H9 (cell line): Measurements from ENCODE around the gene CACNA1F. TPM values are rescaled to one million over a fixed set of nuclear protein-coding genes. Genes with fewer than 3 reads are reported as not detected.

Source experiments
- DNase-seq: peaks from one replicate; pipeline ENCODE4 v3.0.0-alpha.2; 2017
- H2AFZ ChIP-seq: one replicate; pipeline ENCODE4 v1.6.1; 2013; ENCODE audit warnings: mild to moderate bottlenecking, low read length, control low read depth, moderate library complexity
- H2AK5ac ChIP-seq: 2 replicates; pipeline ENCODE4 v1.6.1; 2013; ENCODE audit warnings: low read length, control low read depth, mixed read lengths; ENCODE audit not compliant: insufficient read length
- H2BK120ac ChIP-seq: one replicate; pipeline ENCODE4 v1.6.1; 2013; ENCODE audit warnings: low read depth, mild to moderate bottlenecking, low read length, control low read depth, inconsistent platforms; ENCODE audit not compliant: poor library complexity, severe bottlenecking
- H2BK12ac ChIP-seq: 2 replicates; pipeline ENCODE4 v1.6.1; 2013; ENCODE audit warnings: low read length, control low read depth, mixed read lengths, low read depth; ENCODE audit not compliant: insufficient read length
- H2BK15ac ChIP-seq: 2 replicates; pipeline ENCODE4 v1.6.1; 2013; ENCODE audit warnings: low read depth, low read length, control low read depth
- H2BK20ac ChIP-seq: one replicate; pipeline ENCODE4 v1.6.1; 2013; ENCODE audit warnings: low read depth, mild to moderate bottlenecking, low read length, control low read depth, inconsistent platforms; ENCODE audit not compliant: poor library complexity, severe bottlenecking
- H2BK5ac ChIP-seq: 2 replicates; pipeline ENCODE4 v1.6.1; 2013; ENCODE audit warnings: low read length, control low read depth, mixed read lengths; ENCODE audit not compliant: insufficient read length
- H3K14ac ChIP-seq: 2 replicates; pipeline ENCODE4 v1.6.1; 2013; ENCODE audit warnings: low read length, control low read depth; ENCODE audit not compliant: insufficient read depth
- H3K18ac ChIP-seq: 2 replicates; pipeline ENCODE4 v1.6.1; 2013; ENCODE audit warnings: low read depth, mild to moderate bottlenecking, mixed read lengths, low read length, control low read depth; ENCODE audit not compliant: insufficient read length
- H3K23ac ChIP-seq: 2 replicates; pipeline ENCODE4 v1.6.1; 2013; ENCODE audit warnings: low read length, control low read depth, mixed read lengths, low read depth; ENCODE audit not compliant: insufficient read length
- H3K23me2 ChIP-seq: 2 replicates; pipeline ENCODE4 v1.6.1; 2013; ENCODE audit warnings: low read depth, mild to moderate bottlenecking, mixed read lengths, low read length, control low read depth; ENCODE audit not compliant: insufficient read length, poor library complexity, severe bottlenecking
- H3K27ac ChIP-seq: 2 replicates; pipeline ENCODE4 v1.5.1; 2013; ENCODE audit warnings: low read length, control low read depth, mixed read lengths, low read depth; ENCODE audit not compliant: insufficient read length
- H3K27me3 ChIP-seq: 2 replicates; pipeline ENCODE4 v1.6.1; 2013; ENCODE audit warnings: low read length, control low read depth, inconsistent platforms; ENCODE audit not compliant: insufficient read depth
- H3K4ac ChIP-seq: 2 replicates; pipeline ENCODE4 v1.6.1; 2013; ENCODE audit warnings: low read depth, mild to moderate bottlenecking, control low read depth, inconsistent platforms, low read length, moderate library complexity
- H3K4me1 ChIP-seq: 2 replicates; pipeline ENCODE4 v1.6.1; 2013; ENCODE audit warnings: low read length, control low read depth, inconsistent platforms; ENCODE audit not compliant: insufficient read depth
- H3K4me2 ChIP-seq: 2 replicates; pipeline ENCODE4 v1.6.1; 2013; ENCODE audit warnings: low read length, control low read depth, mixed read lengths; ENCODE audit not compliant: insufficient read length, insufficient read depth
- H3K56ac ChIP-seq: 2 replicates; pipeline ENCODE4 v1.6.1; 2013; ENCODE audit warnings: low read depth, mild to moderate bottlenecking, mixed read lengths, low read length, control low read depth; ENCODE audit not compliant: insufficient read length
- H3K79me1 ChIP-seq: 2 replicates; pipeline ENCODE4 v1.6.1; 2013; ENCODE audit warnings: low read depth, mild to moderate bottlenecking, moderate library complexity, low read length, control low read depth, inconsistent platforms; ENCODE audit not compliant: insufficient read depth, poor library complexity, severe bottlenecking
- H3K79me2 ChIP-seq: 2 replicates; pipeline ENCODE4 v1.6.1; 2013; ENCODE audit warnings: low read length, control low read depth, inconsistent platforms; ENCODE audit not compliant: insufficient read depth
- H3K9ac ChIP-seq: 2 replicates; pipeline ENCODE4 v1.6.1; 2013; ENCODE audit warnings: low read length, control low read depth, mixed read lengths; ENCODE audit not compliant: insufficient read length; ENCODE audit errors: extremely low read depth
- H3K9me3 ChIP-seq: one replicate; pipeline ENCODE4 v1.6.1; 2013; ENCODE audit warnings: low read depth, low read length, inconsistent platforms; ENCODE audit not compliant: control insufficient read depth
- H3T11ph ChIP-seq: one replicate; pipeline ENCODE4 v1.6.1; 2013; ENCODE audit warnings: mild to moderate bottlenecking, low read length, control low read depth, inconsistent platforms
- H4K20me1 ChIP-seq: one replicate; pipeline ENCODE4 v1.6.1; 2013; ENCODE audit not compliant: control insufficient read depth, insufficient read length, insufficient read depth
- H4K5ac ChIP-seq: 2 replicates; pipeline ENCODE4 v1.6.1; 2013; ENCODE audit warnings: low read depth, mild to moderate bottlenecking, mixed read lengths, low read length, control low read depth; ENCODE audit not compliant: insufficient read length
- H4K8ac ChIP-seq: replicated peaks from 2 replicates; pipeline ENCODE4 v1.6.1; 2013; ENCODE audit warnings: low read length, control low read depth, mixed read lengths, low read depth; ENCODE audit not compliant: insufficient read length
- H4K91ac ChIP-seq: 2 replicates; pipeline ENCODE4 v1.6.1; 2013; ENCODE audit warnings: low read depth, mild to moderate bottlenecking, moderate library complexity, mixed read lengths, low read length, control low read depth; ENCODE audit not compliant: insufficient read length
- H3K27ac Mint-ChIP-seq, 3 experiments: 2 replicates in 2 of 3; 3 replicates in 1 of 3; pipeline ENCODE4 v1.8.0; 2020 to 2021; ENCODE audit warnings: mixed read lengths in 3 of 3, mild to moderate bottlenecking in 1 of 3, moderate library complexity in 1 of 3
- H3K27me3 Mint-ChIP-seq: 2 replicates; pipeline ENCODE4 v1.8.0; 2021; ENCODE audit warnings: low read depth, mild to moderate bottlenecking, moderate library complexity, mixed read lengths
- H3K36me3 Mint-ChIP-seq, 3 experiments: 2 replicates in 2 of 3; 3 replicates in 1 of 3; pipeline ENCODE4 v1.8.0; 2020 to 2021; ENCODE audit warnings: low read depth in 3 of 3, mixed read lengths in 3 of 3; ENCODE audit not compliant: insufficient read depth in 1 of 3
- H3K4me1 Mint-ChIP-seq, 2 experiments: 2 replicates each; pipeline ENCODE4 v1.8.0; 2020; ENCODE audit warnings: mixed read lengths in 2 of 2
- H3K4me3 Mint-ChIP-seq, 2 experiments: 2 replicates in 1 of 2; 3 replicates in 1 of 2; pipeline ENCODE4 v1.8.0; 2020 to 2021; ENCODE audit warnings: mild to moderate bottlenecking in 2 of 2, mixed read lengths in 2 of 2, moderate library complexity in 1 of 2
- H3K9me3 Mint-ChIP-seq, 2 experiments: 2 replicates in 1 of 2; 3 replicates in 1 of 2; pipeline ENCODE4 v1.8.0; 2020; ENCODE audit warnings: mild to moderate bottlenecking in 2 of 2, mixed read lengths in 2 of 2, moderate library complexity in 1 of 2
- CTCF ChIP-seq: fragments of 200-600 bp; sonication (generic); conservative IDR thresholded peaks from 3 replicates; pipeline ENCODE4 v1.8.0; 2021; ENCODE audit warnings: antibody characterized with exemption, mild to moderate bottlenecking
- WGBS: extraction: QIAGEN DNeasy Blood & Tissue Kit; methylation state at CpG from one replicate; pipeline ENCODE4 v1.1.7; 2013; ENCODE audit warnings: missing lambda C conversion rate, low lambda C conversion rate, mixed read lengths; ENCODE audit not compliant: insufficient read length; ENCODE audit errors: extremely low coverage; 5-methylcytosine and 5-hydroxymethylcytosine counted together
- total RNA-seq: library from RNA; stranded (reverse); gene quantifications from 2 replicates; pipeline ENCODE4 v1.2.1, GENCODE V29; 2021

The CACNA1F gene
- total RNA-seq, 1 experiment from 2014 or later = 1.4 TPM

GRCh38 chrX:49242545-49243066 is 9.5 kb upstream of the CACNA1F start:
- Mint-ChIP-seq H3K4me3 (no peak overlapping the region), H3K27me3 (no peaks in the 10 kb centered on the region), H3K36me3 (peaks cover 8 to 49% (median 10%) of the 10 kb centered on the region in 3 experiments; a peak in 6 of 7 replicates), H3K9me3 (peaks cover 53 to 79% of the 10 kb centered on the region in 2 experiments), H3K27ac (no peak overlapping the region), H3K4me1 (no peaks in the 10 kb centered on the region)
- Histone ChIP-seq H2BK20ac (no peak overlapping the region), H2AK5ac (no peak overlapping the region), H3K18ac (no peak overlapping the region), H3K27me3 (no peaks in the 10 kb centered on the region), H4K91ac (no peak overlapping the region), H2BK15ac (no peak overlapping the region; the same call in 1 of the 2 replicates), H4K20me1 (no peaks in the 10 kb centered on the region), H3K14ac (no peak overlapping the region), H4K8ac (no peak overlapping the region), H3K4me2 (no peak overlapping the region), H3K23ac (no peak overlapping the region), H2AFZ (no peak overlapping the region), H2BK120ac (no peak overlapping the region), H3K79me2 (no peaks in the 10 kb centered on the region), H4K5ac (no peak overlapping the region), H3T11ph (no peak overlapping the region), H3K56ac (no peak overlapping the region), H3K79me1 (no peaks in the 10 kb centered on the region), H2BK5ac (no peak overlapping the region), H3K9me3 (peaks cover 27% of the 10 kb centered on the region), H3K4me1 (no peaks in the 10 kb centered on the region), H3K23me2 (no peaks in the 10 kb centered on the region), H2BK12ac (no peak overlapping the region), H3K27ac (no peak overlapping the region), H3K9ac (no peak overlapping the region), H3K4ac (no peak overlapping the region)
- TF ChIP-seq CTCF = no peak
- DNase-seq = no peak
- WGBS = no CpG with 5 or more reads among the region's 12 CpGs
